GM15510 (cell line): ENCODE results near the gene CHST8.

Experiments used
- POLR2A ChIP-seq: IDR thresholded peaks from 3 replicates; pipeline ENCODE4 v1.6.1; 2011; ENCODE audit warnings: borderline replicate concordance; ENCODE audit not compliant: insufficient read length; ENCODE audit errors: extremely low read depth

Gene CHST8

DNA sequence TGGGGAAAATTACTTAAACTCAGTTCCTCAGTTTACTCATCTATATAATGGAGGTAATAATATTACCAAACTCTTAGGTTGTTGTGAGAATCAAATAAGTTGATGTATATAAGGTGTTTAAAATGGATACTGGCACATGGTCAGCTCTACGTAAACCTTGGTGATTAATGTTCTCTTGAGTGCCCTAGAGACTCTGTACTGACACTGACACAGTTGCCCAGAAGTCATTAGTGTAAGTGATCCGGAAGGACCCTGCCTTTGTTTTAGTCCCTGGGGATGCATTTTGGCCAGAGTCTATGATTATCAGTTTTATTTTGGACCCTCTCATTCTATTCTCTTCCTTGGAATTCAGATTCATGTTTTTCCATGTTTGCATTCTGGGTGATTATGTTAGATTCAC is 31.9 kb downstream of the CHST8 start:
- no peak for TF ChIP-seq POLR2A

DNA sequence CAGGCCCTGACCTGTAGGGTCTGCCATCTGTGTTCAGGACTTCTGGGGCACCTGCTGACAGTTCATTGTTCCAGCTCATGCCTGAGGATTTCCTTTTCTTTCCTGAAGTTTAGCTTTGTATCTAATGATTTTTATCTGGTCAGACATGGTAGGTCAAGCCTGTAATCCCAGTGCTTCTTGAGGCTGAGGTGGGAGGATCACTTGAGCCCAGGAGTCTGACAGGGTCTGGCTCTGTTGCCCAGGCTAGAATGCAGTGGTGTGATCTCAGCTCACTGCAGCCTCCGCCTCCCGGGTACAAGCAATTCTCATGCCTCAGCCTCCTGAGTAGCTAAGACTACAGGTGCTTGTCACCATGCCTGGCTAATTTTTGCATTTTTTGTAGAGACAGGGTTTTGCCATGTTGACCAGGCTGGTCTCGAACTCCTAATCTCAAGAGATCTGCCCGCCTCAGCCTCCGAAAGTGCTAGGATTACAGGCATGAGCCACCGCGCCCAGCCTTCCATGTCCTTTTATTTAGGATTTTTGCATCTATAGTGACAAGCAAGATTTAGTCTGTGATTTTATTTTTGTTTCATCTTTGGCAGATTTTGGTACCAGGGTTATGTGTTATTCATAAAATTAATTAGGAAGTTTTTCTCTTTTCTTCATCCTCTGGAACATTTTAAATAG is 33.2 kb downstream of the CHST8 start:
- no peak for TF ChIP-seq POLR2A

DNA sequence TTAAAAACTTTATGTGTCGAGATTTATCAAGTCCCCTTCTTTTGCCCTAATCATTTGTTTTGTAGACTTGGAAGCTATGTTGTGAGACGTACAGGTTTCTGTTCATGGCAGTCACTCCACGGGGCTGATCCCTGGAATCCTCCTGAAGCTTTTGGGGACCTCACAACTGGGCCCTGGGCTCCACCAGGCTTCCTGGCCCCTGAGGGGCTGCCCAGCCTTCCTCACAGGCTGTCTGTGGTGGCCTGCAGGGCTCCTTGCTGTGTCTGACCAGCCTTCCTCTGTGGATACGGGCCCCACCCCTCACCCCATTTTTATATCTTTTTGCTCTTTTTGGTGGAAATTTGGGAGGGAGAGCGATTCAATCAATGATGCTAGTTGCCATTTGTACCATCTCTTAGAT is 38.1 kb downstream of the CHST8 start:
- no peak for TF ChIP-seq POLR2A

DNA sequence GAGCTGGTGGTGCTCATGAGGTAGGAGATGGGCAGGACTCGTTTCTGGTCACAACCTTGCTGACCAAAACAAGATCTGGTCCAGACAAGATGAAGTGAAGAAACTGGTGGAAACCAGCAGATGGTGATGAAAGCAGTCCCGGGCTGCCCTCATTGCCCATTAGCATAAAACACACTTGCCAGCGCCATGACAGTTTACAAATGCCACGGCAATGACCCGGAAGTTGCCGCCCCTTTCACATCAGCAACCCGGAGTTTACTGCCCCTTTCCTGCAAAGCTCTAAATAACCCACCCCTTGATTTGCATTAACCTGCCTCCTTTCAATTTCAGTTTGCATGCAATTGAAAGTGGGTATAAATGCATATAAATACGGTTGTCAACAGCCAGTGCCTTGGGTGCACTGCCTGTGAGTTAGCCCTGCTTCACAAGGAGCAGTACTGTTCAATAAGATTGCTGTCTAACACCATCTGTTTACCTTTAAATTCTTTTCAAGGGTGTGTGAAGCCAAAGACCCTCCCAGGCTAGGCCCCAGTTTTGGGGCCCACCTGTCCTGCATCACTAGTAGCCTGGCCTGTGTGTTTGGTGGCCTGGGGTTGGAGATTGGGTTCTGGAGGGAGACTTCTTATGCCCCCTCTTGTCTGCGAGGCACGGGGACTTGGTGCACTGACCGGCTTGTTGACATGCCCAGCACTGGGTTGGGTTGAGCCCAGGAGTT is 38.8 kb downstream of the CHST8 start:
- no peak for TF ChIP-seq POLR2A

DNA sequence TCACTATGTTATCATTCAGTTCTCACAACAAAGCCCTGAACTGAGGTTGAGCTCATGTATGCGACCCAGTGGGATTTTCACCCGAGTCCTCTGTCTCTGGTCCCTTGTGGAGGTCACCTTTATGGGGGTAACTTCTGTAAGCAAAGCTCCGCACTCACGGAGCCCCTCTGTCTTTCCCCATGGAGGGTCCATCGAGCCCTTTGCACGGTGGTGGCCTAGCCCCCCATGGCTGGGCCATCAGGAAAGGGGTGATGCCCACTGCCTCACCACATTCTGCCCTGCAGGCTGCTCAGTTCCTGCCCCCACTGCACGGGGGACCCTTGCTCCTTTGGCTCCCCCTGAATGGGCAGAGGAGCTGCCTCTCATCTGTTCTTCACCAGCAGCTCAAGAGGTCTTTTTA is 39.6 kb downstream of the CHST8 start:
- TF ChIP-seq POLR2A: no peak

DNA sequence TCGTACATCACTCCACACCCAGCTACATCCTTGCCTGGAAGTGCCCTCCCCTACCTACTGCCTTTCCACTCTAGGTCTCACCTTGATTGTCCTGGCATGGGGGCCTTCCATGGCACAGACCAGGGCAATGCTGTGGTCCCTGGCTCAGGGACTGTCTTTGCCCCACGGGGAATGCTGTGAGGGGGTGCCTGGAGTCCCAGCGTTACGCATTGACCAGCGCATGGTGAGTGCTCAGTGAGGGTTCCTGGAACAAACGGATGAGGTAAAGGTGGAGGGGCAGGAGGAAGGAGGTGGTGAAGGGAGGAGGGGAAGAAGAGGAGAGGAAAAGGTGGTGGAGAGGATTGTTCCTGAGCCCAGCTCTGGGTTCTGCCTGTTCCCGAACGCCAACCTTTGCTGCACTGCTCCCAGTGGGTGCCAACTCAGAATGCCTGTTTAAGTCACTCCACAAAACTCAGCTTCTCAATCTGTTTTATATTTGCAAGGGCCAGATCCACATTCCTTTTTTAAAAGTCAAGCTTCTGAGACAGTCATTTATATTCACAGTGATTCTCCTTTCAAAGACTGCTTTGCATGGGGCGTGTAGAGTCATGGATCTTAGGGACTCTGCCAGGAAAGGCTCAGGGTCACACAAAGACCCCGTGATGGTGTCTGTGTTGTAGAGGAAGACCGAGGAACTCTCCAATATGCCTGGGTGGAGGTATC is 40.8 kb downstream of the CHST8 start:
- no peak for TF ChIP-seq POLR2A

DNA sequence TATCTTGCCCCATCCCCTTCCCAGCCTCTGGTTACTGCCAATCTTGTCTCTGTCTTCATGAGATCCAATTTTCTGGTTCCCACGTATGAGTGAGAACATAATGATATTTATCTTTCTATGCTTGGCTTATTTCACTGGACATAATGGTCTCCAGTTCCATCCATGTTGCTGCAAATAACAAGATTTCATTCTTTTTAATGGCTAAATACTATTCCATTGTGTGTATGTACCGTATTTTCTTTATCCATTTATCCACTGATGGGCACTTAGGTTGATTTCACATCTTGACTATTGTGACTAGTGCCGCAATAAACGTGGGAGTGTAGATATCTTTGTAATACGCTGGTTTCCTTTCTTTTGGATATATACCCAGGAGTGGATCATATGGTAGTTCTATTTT is 43.0 kb downstream of the CHST8 start:
- TF ChIP-seq POLR2A: no peak

DNA sequence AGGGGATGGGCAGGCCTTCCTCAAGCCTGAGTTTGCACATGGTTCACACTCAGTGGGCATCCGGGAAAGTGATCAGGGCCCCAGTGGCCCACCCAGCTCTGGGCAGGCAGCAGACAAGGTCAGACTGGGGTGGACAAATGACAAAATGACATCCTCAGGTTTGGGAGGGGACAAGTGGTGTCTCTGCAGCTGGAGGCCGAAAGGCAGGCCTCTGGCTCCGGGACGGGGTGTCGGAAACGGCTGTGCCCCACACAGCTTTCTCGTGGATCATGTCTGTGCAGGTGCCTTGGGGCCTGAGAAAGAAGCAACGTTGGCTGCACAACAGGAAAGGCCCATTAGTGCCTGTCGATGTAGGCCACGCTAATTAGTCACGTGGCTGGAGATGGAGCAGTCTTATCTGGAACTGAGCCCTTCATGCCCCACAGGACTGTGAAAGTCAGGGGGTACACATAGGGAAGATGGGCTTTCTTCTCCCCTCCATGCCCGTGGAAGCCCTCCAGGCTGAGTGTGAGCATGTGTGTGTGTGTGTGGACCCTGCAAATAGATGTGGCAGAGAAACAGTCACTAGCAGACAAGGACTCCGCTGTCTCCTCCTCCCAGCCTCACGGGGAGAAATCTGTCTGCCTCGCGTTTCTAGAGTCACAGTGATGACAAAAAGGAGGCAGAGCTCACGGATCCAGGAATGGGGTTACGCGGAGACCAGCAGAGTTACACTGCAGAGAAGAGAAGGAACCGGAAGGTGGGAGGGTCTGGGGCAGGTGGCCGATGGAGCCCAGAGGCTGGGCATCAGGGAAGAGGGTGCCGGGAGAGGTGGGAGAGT is 44.2 kb downstream of the CHST8 start:
- TF ChIP-seq POLR2A: no peak

DNA sequence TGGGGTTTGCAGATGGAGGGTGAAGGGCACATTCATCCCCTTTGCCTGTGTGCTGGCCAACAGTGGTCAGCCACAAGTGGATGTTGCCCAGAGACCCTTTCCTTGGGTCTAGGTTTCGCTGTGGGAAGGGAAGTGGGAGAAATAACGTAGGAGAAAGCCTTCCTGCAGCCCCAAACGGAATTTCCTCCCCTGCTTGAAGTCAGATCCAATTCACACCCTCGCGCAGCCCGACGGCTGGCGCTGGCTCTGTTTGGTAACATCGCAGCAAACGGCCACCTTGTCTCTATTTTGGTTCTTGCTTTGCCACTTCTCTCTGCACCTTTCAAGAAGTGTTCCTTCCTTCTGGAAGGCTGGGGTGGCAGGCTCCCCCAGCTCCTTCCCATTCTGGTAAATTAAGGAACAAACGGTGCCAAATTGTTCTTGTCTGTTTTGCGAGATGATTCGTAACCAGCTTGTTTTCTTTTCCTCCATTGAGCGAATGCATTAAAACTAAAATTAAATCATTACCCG is 45.4 kb downstream of the CHST8 start:
- no peak for TF ChIP-seq POLR2A

- TF ChIP-seq POLR2A: no peak
These were observed 46.1 kb downstream of the CHST8 start for GRCh38 chr19:33667881-33668280.

- TF ChIP-seq POLR2A: no peak
These were observed 47.2 kb downstream of the CHST8 start for GRCh38 chr19:33668968-33669367.

- no peak for TF ChIP-seq POLR2A
These were observed 47.6 kb downstream of the CHST8 start for GRCh38 chr19:33669376-33669775.

- TF ChIP-seq POLR2A: no peak
These were observed 48.6 kb downstream of the CHST8 start for GRCh38 chr19:33670398-33670797.

GRCh38 chr19:33671211-33671610 is 49.5 kb downstream of the CHST8 start:
- TF ChIP-seq POLR2A: no peak
